ENCODE results near the gene SOAT2.

DNA sequence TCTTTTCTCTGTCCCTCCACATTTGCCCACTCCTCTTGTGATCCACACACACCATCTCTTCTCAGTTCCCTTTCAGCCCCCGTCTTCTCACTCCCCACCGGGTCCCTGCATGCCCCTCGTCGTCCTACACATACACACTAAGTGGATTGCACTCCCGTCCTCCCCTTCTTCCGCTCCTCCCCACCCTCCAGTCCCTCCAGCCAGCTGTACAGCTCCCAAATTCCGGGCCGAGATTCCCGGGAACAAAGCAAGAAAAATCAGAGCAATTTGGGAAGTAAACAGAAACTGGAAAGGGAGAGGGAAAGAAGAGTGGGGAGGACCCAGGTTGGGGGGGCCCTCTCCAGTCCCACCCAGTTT lies 6.1 kb upstream of the SOAT2 start:
- TF ChIP-seq, protein P1, sequence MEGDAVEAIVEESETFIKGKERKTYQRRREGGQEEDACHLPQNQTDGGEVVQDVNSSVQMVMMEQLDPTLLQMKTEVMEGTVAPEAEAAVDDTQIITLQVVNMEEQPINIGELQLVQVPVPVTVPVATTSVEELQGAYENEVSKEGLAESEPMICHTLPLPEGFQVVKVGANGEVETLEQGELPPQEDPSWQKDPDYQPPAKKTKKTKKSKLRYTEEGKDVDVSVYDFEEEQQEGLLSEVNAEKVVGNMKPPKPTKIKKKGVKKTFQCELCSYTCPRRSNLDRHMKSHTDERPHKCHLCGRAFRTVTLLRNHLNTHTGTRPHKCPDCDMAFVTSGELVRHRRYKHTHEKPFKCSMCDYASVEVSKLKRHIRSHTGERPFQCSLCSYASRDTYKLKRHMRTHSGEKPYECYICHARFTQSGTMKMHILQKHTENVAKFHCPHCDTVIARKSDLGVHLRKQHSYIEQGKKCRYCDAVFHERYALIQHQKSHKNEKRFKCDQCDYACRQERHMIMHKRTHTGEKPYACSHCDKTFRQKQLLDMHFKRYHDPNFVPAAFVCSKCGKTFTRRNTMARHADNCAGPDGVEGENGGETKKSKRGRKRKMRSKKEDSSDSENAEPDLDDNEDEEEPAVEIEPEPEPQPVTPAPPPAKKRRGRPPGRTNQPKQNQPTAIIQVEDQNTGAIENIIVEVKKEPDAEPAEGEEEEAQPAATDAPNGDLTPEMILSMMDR (IDR thresholded peaks at IDR 0.05), result no peak
- TF ChIP-seq POLR2AphosphoS5 (IDR thresholded peaks at IDR 0.05; ENCODE audit: low read depth, low read length) (no peak), TCF7L2 (IDR thresholded peaks at IDR 0.05; ENCODE audit: low read depth, low read length) (no peak)
- TF ChIP-seq, protein P2, sequence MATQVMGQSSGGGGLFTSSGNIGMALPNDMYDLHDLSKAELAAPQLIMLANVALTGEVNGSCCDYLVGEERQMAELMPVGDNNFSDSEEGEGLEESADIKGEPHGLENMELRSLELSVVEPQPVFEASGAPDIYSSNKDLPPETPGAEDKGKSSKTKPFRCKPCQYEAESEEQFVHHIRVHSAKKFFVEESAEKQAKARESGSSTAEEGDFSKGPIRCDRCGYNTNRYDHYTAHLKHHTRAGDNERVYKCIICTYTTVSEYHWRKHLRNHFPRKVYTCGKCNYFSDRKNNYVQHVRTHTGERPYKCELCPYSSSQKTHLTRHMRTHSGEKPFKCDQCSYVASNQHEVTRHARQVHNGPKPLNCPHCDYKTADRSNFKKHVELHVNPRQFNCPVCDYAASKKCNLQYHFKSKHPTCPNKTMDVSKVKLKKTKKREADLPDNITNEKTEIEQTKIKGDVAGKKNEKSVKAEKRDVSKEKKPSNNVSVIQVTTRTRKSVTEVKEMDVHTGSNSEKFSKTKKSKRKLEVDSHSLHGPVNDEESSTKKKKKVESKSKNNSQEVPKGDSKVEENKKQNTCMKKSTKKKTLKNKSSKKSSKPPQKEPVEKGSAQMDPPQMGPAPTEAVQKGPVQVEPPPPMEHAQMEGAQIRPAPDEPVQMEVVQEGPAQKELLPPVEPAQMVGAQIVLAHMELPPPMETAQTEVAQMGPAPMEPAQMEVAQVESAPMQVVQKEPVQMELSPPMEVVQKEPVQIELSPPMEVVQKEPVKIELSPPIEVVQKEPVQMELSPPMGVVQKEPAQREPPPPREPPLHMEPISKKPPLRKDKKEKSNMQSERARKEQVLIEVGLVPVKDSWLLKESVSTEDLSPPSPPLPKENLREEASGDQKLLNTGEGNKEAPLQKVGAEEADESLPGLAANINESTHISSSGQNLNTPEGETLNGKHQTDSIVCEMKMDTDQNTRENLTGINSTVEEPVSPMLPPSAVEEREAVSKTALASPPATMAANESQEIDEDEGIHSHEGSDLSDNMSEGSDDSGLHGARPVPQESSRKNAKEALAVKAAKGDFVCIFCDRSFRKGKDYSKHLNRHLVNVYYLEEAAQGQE (IDR thresholded peaks at IDR 0.05; ENCODE audit: insufficient read depth in 1 of 2, low read depth in 2 of 2, low read length in 1 of 2), result no peak

Measured in Panc1 (cell line).